ENCODE data around the gene HMBS.
A peak's percentile ranks its signal among the peaks of the same experiment; 100 is the strongest.
"Not testable (repeated sequence)": the region's sequence is repeated elsewhere in the genome, so short reads cannot be mapped to it uniquely, and the experiment has no call there.

Gene HMBS
- long read RNA-seq, transcript HMBS-209 (14 exons, 1,559 nt): minor isoform, 13 of 334 reads
- long read RNA-seq, transcript HMBS-201 (14 exons, 1,501 nt): major isoform, 226 of 334 reads
- long read RNA-seq, partial matches to known transcripts: 4 of 334 reads
- long read RNA-seq, other reads (novel, unspliced or antisense): 87 of 334 reads

DNA sequence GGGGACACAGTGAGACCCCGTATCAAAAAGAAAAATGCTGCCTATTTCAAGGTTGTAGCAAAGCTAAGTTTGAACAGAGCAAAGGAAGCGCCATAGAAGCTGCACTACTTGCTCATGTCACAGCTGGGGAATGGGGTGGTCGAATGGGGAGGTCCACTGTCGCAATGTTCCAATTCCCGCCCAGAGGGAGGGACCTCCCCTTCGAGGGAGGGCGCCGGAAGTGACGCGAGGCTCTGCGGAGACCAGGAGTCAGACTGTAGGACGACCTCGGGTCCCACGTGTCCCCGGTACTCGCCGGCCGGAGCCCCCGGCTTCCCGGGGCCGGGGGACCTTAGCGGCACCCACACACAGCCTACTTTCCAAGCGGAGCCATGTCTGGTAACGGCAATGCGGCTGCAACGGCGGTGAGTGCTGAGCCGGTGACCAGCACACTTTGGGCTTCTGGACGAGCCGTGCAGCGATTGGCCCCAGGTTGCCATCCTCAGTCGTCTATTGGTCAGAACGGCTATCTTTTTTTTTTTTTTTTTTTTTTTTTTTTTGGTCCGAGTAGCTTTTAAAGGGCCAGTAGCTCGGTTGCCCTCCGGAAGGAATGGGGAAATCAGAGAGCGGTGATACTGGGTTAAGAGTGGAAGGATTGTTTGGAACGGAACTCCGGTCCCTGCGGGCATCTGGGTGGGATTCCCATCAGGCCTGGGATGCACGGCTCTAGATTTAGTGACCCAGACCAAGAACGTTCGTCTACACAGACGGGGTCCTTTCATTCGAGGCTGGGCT is at the start of gene HMBS:
Gene HMBS (plus strand): TSS at position 219 of the 774 bp plus-strand sequence. CDS start 153 bp downstream, at position 372.
- TF ChIP-seq, protein P1, sequence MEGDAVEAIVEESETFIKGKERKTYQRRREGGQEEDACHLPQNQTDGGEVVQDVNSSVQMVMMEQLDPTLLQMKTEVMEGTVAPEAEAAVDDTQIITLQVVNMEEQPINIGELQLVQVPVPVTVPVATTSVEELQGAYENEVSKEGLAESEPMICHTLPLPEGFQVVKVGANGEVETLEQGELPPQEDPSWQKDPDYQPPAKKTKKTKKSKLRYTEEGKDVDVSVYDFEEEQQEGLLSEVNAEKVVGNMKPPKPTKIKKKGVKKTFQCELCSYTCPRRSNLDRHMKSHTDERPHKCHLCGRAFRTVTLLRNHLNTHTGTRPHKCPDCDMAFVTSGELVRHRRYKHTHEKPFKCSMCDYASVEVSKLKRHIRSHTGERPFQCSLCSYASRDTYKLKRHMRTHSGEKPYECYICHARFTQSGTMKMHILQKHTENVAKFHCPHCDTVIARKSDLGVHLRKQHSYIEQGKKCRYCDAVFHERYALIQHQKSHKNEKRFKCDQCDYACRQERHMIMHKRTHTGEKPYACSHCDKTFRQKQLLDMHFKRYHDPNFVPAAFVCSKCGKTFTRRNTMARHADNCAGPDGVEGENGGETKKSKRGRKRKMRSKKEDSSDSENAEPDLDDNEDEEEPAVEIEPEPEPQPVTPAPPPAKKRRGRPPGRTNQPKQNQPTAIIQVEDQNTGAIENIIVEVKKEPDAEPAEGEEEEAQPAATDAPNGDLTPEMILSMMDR (IDR thresholded peaks at IDR 0.05; ENCODE audit: insufficient read depth, low read length): no peak
- peak; percentile 71 for TF ChIP-seq GABPA (IDR thresholded peaks at IDR 0.05; ENCODE audit: low read depth)
- TF ChIP-seq SPI1 (IDR thresholded peaks at IDR 0.05; ENCODE audit: borderline replicate concordance, low read depth): peak; percentile 22; the same call in 1 of the 2 replicates
- TF ChIP-seq, protein P2, sequence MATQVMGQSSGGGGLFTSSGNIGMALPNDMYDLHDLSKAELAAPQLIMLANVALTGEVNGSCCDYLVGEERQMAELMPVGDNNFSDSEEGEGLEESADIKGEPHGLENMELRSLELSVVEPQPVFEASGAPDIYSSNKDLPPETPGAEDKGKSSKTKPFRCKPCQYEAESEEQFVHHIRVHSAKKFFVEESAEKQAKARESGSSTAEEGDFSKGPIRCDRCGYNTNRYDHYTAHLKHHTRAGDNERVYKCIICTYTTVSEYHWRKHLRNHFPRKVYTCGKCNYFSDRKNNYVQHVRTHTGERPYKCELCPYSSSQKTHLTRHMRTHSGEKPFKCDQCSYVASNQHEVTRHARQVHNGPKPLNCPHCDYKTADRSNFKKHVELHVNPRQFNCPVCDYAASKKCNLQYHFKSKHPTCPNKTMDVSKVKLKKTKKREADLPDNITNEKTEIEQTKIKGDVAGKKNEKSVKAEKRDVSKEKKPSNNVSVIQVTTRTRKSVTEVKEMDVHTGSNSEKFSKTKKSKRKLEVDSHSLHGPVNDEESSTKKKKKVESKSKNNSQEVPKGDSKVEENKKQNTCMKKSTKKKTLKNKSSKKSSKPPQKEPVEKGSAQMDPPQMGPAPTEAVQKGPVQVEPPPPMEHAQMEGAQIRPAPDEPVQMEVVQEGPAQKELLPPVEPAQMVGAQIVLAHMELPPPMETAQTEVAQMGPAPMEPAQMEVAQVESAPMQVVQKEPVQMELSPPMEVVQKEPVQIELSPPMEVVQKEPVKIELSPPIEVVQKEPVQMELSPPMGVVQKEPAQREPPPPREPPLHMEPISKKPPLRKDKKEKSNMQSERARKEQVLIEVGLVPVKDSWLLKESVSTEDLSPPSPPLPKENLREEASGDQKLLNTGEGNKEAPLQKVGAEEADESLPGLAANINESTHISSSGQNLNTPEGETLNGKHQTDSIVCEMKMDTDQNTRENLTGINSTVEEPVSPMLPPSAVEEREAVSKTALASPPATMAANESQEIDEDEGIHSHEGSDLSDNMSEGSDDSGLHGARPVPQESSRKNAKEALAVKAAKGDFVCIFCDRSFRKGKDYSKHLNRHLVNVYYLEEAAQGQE (IDR thresholded peaks at IDR 0.05; ENCODE audit: insufficient replicate concordance, low read depth): no peak
- TF ChIP-seq POLR2AphosphoS5 (IDR thresholded peaks at IDR 0.05; ENCODE audit: low read depth): peak; percentile 90; the same call in 1 of the 2 replicates
- H3K27me3 ChIP-seq (ENCODE audit: insufficient read depth, poor library complexity, severe bottlenecking): no peaks in the 10 kb centered on the region
- peak within 1 kb of the TSS; percentile 61 for H3K4me3 ChIP-seq (replicated peaks; ENCODE audit: insufficient read depth, low read length)
- peak within 1 kb of the TSS; percentile 99 for H3K27ac ChIP-seq (replicated peaks)
- peak; percentile 95 to 97 for DNase-seq (ENCODE audit: low read depth in 1 of 2, low spot score in 1 of 2)

DNA sequence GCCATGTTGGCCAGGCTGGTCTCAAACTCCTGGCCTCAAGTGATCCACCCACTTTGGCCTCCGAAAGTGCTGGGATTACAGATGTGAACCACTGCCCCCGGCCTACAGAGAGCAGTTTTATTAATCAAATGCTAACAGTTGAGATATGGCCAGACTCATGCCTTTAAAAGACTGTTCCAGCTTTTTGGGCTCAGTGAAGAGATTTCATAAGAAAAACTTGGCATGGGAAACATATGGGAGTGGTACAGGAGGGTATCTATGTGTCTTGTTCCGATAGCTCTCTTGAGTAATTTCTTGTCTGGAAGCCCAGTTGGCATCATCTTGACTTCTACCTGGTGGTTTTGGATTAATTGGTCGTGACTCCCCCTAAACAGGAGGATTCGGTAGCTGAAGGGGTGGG is 45.8 kb upstream of the HMBS start:
- Histone ChIP-seq H3K27ac (replicated peaks) (no peak overlapping the region), H3K4me3 (replicated peaks; ENCODE audit: insufficient read depth, low read length) (no peak overlapping the region), H3K27me3 (ENCODE audit: insufficient read depth, poor library complexity, severe bottlenecking) (no peaks in the 10 kb centered on the region)
- TF ChIP-seq GABPA (IDR thresholded peaks at IDR 0.05; ENCODE audit: low read depth): no peak
- TF ChIP-seq SPI1 (IDR thresholded peaks at IDR 0.05; ENCODE audit: borderline replicate concordance, low read depth): no peak
- TF ChIP-seq, protein P1 (IDR thresholded peaks at IDR 0.05; ENCODE audit: insufficient read depth, low read length): no peak
- no peak for TF ChIP-seq POLR2AphosphoS5 (IDR thresholded peaks at IDR 0.05; ENCODE audit: low read depth)
- TF ChIP-seq, protein P2 (IDR thresholded peaks at IDR 0.05; ENCODE audit: insufficient replicate concordance, low read depth): no peak
- no peak for DNase-seq (ENCODE audit: low read depth in 1 of 2, low spot score in 1 of 2)

GRCh38 chr11:119039471-119039870 is 45.2 kb upstream of the HMBS start:
- peak overlapping the region; percentile 36; the same call in 1 of the 2 replicates for H3K27ac ChIP-seq (replicated peaks)
- not testable (repeated sequence) for H3K4me3 ChIP-seq (replicated peaks; ENCODE audit: insufficient read depth, low read length); H3K27me3 ChIP-seq (ENCODE audit: insufficient read depth, poor library complexity, severe bottlenecking)
- peak in 1 of 2 experiments; percentile 23 for DNase-seq (ENCODE audit: low read depth in 1 of 2, low spot score in 1 of 2)

GRCh38 chr11:119041821-119042514 is 42.7 kb upstream of the HMBS start:
- Histone ChIP-seq H3K27ac (replicated peaks) (no peak overlapping the region), H3K27me3 (ENCODE audit: insufficient read depth, poor library complexity, severe bottlenecking) (no peaks in the 10 kb centered on the region), H3K4me3 (replicated peaks; ENCODE audit: insufficient read depth, low read length) (no peak overlapping the region)
- TF ChIP-seq, protein P2 (IDR thresholded peaks at IDR 0.05; ENCODE audit: insufficient replicate concordance, low read depth): no peak
- TF ChIP-seq, protein P1 (IDR thresholded peaks at IDR 0.05; ENCODE audit: insufficient read depth, low read length): no peak
- no peak for TF ChIP-seq POLR2AphosphoS5 (IDR thresholded peaks at IDR 0.05; ENCODE audit: low read depth)
- no peak for TF ChIP-seq GABPA (IDR thresholded peaks at IDR 0.05; ENCODE audit: low read depth)
- TF ChIP-seq SPI1 (IDR thresholded peaks at IDR 0.05; ENCODE audit: borderline replicate concordance, low read depth): no peak
- no peak for DNase-seq (ENCODE audit: low read depth in 1 of 2, low spot score in 1 of 2)

Data from HL-60 (cell line).